NCI-H2227 (cell line): ENCODE measurements around the gene COL7A1.
A peak's percentile ranks its signal among the peaks of the same experiment; 100 is the strongest.

Experiments
- DNase-seq: peaks from one replicate; lab custom pipeline; 2025; ENCODE audit not compliant: unreplicated experiment; lab: John Stamatoyannopoulos, UW

The COL7A1 gene

GRCh38 chr3:48595075-48595525 is at the start of gene COL7A1:
Gene COL7A1 (minus strand): TSS chr3:48595329. CDS start chr3:48595159, 170 bp downstream.
- no peak for DNase-seq

- no peak for DNase-seq
These were observed 47.5 kb upstream of the COL7A1 start for GRCh38 chr3:48642605-48643004.

GRCh38 chr3:48641396-48641795 is 46.3 kb upstream of the COL7A1 start:
- DNase-seq = no peak

GRCh38 chr3:48639944-48640606 is 44.9 kb upstream of the COL7A1 start:
- DNase-seq = no peak

DNA sequence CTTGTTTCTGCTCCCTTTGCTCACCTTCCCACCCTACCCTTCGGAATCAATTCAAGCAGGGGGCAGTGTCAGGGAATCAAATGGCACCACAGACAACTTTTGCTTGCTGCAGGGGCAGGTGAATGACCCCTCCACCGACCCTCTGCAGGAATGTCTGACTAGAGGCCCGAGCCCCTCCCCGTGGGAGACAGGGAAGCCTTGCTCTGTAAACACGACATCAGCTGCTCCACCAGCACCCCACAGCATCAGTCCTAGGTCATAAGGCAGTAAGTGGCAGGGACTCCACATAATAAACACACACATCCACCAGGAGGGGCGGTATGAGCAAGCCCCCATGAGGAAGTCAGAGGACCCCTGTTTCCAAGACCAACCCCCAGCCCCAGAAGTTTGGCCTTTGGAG is 42.2 kb upstream of the COL7A1 start:
- DNase-seq = no peak

DNA sequence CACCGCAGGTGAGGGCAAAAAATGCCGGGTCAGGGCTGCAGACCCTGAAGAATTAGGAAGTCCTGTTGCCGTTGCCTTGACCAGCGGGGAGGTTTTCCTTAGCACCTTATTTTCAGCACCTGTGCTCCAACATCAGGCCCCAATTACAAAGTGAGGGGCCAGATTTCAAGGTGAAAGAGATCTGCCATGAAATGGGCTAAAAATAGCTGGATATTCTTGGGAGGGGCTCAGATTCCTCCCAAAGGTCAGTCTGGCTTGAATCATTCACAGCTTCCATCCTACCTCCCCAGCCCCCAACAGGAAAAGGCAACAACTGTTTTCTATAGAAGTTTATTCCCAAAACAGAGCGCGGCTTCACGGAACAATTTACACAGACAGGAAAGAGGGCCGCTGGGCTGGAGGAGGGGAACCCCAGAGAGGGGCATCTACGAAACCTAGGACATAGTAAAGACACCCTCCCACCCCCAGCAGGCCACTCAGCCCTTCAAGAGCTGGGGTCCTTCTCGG is 41.1 kb upstream of the COL7A1 start:
- no peak for DNase-seq

GRCh38 chr3:48635222-48636021 is 40.3 kb upstream of the COL7A1 start, which contains the start of gene SLC26A6:
Gene SLC26A6 (minus strand): TSS chr3:48635461. CDS start chr3:48635393, 68 bp downstream.
- peak; percentile 96 for DNase-seq

- DNase-seq = peak; percentile 55
These were observed 39.6 kb upstream of the COL7A1 start for GRCh38 chr3:48634661-48635221.

DNA sequence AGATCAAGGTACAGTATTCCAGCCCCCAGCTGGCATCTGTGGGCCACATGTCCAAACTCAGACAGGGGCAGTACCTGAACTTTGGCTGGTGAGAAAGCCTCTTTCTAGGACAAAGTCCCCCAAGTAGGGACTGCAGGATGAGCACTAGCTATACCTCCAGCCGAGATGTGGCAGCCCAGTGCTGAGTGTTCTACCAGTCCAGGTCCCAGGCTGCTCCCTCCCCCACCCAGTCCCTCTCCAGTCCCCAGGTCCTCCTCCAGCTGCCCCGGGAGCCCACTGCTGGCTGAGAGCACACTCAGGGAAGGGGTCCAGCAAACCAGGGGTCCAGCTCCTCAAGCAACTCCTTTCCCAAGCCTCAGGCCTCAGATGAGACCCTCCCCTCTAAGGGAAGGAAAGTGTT is 38.6 kb upstream of the COL7A1 start:
- DNase-seq = no peak

DNA sequence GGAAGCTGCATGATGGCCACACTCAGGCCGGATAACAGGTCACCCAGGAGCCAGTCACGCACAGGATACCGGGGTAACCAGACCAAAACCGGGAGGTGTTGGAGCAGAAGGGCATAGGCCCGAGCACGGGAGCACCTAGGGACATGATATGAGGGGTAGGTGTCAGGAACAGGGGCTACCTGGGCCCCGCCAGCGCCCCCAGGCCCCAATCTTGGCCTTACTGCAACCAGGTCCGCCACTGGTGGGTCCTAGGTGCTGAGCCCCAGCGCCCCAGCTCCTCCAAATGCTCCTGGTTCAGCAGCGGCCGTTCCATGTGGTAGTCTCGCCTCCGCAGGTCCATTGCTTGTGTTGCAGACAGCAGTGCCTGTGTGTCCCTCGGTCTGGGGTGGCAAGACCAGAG is 38.1 kb upstream of the COL7A1 start:
- no peak for DNase-seq

GRCh38 chr3:48631516-48632448 is 36.7 kb upstream of the COL7A1 start:
- DNase-seq = no peak

- DNase-seq = no peak
These were observed 35.7 kb upstream of the COL7A1 start for GRCh38 chr3:48630833-48631232.

DNA sequence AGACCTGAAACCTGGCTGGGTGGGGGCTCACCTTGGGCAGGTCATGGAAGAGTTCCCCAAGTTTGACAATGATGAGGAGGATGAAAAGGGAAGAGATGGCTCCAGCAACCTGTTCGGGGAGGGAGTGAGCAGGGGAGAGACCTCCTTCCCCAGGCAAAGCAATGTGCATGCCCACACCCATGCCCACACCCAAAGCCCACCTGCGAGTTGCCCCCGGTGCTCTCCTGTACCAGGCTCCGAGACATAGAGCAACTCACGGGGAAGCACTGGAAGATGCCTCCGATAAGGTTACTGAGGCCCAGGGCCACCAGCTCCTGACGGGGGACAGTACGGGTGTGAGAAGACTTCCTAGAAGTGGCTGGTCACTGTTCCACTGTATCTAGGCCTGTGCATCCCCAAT is 35.3 kb upstream of the COL7A1 start:
- no peak for DNase-seq

- no peak for DNase-seq
These were observed 34.8 kb upstream of the COL7A1 start for GRCh38 chr3:48629894-48630293.

- no peak for DNase-seq
These were observed 33.3 kb upstream of the COL7A1 start for GRCh38 chr3:48628277-48629017.

- DNase-seq = no peak
These were observed 30.5 kb upstream of the COL7A1 start for GRCh38 chr3:48625600-48625999.

GRCh38 chr3:48624767-48625166 is 29.6 kb upstream of the COL7A1 start:
- no peak for DNase-seq

DNA sequence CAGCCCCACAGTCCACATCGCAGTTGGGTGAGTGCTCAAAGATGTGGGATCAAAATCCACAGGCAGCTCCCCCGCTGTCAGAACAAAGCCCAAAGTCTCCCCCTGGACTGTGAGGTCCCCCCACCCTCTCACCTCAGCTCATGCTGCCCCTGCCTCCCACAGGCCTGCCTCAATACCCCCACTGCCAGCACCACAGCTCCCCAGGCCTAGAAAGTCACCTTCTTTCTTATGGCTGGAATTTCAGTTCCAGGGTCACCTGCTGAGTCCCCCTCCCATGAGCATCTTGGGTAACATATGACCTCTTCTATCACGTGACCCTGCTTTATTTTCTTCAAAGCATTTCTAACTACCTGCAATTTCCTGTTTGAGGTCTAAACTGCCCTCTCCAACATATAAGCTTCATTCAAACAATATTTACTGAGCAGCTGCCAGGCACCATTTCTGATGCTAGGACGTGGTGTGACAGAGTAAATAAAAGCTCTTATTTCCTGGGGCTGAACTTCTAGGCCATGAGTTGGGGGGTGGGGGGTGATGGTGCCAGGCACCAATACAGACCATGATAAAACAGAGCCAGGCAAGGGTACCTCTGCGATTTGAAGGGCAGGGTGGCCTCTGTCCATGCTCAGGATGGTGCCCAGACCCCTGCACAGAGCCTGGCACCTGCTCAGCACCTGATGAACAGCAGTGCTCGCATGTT is 28.9 kb upstream of the COL7A1 start:
- DNase-seq = no peak

GRCh38 chr3:48621461-48621869 is 26.3 kb upstream of the COL7A1 start, which contains the start of gene TMEM89:
Gene TMEM89 (minus strand): TSS chr3:48621769. CDS start chr3:48621756, 13 bp downstream.
- DNase-seq = no peak
